GM21529 (cell line): Measurements from ENCODE around the gene CSNK1G3.

Experiments
- ATAC-seq: cut with Tn5 transposase; IDR thresholded peaks from one replicate; pipeline ENCODE4 v1.9.1; 2021; ENCODE audit not compliant: unreplicated experiment

CSNK1G3 gene

DNA sequence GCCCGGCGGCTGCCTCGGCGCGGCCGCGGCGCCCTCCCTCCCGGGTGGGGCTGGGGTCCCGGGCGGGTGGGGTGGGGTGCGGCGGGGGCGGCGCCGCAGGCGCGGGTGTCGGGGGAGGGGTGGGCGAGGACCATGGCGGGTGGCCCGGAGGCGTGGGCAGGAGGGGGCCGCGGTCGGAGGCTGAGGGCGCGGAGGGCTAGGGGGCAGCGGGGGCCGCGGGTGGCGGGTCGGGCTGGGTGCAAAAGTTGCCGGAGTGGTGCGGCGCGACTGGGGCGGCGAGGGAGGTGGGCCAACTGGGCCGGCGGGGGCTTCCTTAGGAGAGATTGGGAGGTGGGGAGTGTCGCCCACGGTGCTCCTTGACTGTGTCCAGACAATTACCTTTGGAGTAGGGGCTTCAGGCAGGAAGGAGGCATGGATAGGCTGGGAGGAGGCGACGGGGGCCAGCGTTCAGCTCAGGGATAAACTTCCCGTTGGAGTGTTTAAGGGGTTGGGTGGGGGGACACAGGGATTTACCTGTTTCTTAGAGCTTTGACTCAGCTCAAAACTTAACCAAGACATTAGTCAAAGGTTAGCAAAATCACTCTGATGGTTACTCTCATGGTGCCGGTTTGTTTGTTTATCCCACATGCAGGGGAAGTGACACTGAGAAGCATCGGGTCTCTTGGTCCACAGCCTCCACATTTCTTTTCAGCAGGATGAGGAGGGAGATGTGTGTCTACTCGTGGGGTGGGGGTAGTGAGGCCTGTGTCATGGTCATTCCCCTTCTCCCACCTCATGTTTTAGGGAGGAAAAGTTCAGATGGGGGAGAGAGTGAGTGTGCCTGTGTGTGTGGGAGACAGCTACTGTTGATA is 859 bp downstream of the CSNK1G3 start:
- ATAC-seq, result peak; percentile 23

DNA sequence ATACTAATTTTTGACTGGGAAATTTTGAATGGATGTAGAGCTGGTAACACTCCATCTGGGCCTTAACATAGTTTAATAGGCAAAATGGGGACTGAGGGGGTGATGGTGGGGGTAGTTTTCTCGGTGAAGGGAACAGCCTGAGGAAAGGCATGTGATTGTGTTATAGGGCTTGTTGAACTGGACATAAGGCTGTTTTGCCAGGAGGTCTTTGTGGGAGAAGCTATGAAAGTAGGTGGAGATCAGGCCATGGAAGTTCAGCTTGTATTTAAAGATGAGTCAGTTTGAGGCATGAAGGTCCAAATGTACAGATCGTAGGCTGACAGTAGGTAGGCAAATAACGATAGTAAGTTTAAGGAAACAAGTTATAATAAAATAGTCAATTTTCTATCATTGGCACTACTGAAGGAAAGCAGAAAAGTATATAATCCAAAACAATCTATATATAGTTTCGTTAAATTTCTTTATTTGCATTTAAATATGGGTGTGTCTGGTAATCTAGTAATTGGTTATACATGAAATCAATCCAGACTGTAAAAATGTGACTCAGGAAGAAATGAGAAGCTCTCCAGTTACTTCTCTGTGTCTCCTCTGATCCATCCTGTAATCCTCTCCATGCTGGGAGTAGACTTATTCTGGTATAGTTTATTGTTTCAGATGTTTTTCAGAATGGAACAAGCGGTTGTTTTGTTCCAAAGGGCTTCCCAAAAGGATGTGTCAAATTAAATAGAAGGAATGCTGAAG is 2.8 kb downstream of the CSNK1G3 start:
- ATAC-seq, result no peak

DNA sequence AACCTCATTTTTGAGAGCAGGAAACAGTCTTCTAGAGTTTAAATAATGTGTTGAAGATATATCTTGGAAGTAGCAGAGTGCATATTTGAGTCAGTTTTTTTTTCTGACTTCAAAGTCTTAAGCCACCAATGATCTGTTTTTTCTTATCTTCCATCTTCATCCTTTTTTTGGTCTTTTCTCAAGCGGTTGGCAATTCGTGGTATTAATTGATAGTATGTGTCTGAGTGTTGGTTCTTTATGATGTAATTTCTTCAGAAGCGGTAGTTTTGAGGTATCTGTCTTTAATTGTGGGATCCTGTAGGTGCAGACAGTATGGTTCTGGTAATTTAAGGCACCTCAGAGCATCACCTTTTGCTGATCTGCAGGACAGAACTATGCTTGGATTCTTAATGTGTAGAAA is 3.9 kb downstream of the CSNK1G3 start:
- no peak for ATAC-seq

DNA sequence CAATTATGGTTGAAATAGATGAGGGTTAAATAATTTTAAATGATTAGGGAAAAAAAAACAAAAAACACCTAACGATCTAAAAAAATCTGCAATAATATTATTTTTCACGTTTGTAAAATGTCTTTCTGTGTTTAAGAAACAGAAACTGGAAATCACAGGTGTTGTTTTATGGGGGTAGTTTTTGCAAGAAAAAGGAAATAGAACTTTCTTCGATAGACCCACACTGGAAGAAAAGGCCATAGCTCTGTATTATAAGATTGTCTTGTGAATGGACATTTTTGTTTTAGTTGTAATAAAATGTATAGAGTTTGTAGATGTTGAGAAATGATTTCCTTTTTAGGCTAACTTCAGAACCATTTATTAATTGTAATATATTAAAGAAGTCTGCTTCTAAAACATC is 5.5 kb downstream of the CSNK1G3 start:
- ATAC-seq, result no peak

DNA sequence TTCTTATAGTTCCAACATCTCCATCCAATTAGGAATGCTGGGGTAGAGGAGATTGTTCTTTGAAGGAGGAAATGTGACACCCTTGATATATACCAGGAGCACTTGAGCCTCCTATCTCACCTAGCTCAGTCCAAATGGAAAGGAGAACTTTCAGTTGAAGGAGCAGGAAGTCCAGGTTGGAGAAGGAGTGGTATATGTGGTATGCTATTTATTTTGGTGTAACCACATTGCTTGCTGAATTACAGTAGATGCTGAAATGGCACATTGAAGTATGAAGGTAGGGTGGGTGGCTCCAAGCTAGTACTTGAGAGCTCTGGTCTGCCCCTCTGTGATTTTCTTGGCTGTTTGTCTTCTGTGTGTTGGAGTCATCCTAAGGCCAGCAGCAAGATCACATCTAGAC is 6.1 kb downstream of the CSNK1G3 start:
- peak; percentile 39 for ATAC-seq

DNA sequence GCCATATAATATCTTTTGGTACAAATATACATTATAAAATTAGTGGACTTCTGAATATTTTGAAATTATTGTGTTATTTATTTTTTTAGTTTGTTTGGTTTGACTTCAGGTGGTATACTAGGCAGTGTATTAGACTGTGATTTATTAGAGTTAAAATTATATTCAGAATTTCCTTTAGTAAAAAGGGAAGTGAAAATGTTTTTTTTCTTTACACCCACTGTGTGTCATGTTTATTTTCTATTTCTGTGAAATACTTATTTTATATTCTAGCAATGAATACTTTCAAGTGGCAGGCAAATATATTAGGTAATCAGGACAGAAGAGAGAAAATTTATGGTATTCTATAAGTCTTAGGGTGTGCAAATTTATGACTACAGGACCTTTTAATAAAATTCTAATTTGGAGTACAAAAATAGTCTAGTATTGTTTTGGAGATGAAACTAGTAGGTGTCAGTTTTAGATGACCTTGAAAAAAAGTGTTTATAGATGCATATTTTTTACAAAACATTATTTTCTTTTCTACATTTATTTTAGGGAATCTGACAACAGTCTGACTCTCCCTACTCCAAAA is 8.8 kb downstream of the CSNK1G3 start:
- peak; percentile 62 for ATAC-seq

DNA sequence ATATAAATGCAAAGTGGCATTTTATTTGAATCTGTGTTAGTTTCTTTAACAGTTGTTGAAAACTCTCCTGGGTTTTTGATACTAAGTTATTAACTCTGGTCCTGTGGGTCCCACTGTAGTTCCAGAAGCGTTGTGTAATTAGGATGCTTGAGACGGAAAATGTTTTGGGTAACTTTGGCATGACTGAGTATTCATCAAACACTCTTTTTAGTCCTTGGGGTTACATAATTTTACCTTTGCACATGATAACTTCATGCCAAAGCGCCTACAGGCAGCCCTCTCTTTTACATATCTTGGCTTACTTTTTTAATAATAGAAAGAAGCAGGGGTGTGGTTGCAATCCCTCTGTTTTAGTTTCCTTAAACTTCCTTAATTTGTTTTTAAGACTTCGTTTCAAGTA is 12.2 kb downstream of the CSNK1G3 start:
- no peak for ATAC-seq

DNA sequence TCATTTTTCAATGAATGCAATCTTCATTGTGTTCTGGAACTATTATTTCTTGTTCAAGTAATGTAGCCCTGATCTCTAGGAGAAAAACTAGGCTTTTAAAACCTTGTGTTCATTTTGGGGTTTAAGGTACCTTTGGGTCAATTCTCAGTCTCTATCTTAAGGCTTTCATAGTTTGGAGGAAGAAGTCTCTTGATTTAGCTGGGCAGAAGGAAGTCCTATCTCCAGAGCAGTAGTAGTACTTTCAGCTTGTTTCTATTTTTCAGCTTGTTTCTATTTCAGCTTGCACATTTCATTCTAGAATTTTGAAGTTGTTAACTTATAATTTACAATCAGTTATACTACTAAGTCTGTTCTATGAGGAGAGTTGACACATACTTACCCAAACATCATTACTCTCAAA is 15.2 kb downstream of the CSNK1G3 start:
- no peak for ATAC-seq

DNA sequence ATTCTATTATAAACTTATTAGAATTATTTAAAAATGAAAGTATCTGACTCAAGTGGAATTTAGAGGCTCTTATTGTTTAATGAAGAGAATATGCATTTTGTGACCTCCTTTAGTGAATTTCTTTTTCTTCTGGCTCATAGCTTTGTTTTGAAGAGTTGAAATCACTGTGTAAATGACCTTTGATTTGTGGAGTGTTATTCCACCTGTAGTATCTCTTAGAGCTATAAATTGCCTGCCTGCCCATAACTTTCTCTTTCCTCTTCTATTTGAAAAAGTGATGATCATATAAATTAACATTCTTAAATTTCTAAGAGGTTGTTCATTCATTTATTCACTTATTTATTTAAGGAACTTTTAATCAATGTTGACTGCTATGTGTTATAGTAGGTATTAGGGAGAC is 16.1 kb downstream of the CSNK1G3 start:
- ATAC-seq, result no peak

DNA sequence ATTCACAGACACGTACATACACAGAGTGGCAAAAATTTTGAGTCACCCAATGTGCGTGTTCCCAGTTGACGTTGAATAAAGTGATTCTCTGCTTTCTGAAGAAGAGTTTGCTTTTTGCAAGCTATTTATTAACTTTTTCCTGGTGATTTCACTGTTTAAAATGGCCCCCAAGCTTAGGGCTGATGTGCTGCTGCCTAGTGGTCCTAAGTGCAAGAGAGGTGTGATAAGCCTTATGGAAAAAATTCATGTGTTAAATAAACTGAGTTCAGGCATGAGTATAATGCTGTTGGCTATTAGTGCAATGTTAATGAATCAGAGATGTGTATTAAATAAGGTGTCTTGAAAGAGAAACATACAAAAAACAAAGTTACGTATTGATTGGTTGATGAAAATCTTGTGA is 16.9 kb downstream of the CSNK1G3 start:
- no peak for ATAC-seq

DNA sequence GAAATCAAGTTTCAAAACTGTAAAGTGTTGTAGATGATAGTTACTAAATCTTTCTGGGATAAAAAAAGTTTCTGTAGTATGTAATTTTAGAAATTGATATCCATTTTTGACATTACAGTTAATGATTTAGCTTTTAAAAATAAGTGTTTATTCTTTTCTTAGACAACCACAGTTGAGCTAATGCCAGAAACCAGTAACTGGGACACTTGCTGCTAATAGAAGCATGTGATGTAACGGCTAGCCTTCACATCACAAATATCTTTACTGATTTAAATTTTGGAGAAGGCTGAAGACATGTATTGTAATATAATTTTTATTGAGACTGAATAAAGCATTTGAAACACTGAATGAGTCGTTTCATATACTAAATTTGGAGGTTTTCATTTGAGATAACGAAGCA is 18.8 kb downstream of the CSNK1G3 start:
- ATAC-seq, result no peak

DNA sequence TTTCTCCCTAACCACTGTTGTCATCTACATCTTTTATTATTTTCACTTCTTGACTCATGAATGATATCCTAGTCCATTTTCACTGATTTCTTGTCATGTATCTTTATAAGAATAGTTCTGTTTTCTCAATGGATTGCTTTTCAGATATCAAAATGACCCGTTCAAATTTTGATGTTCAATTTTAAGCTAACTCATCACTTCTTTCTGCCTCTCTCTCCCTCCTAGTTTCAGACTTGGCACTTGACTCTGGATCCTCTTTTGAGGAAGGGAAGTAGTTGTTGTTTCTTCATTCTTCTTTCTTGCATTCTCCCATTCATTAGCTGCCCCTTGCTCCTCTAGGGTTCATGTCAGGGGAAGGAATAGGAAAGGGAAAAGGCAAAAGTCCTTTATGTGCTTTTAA is 23.7 kb downstream of the CSNK1G3 start:
- ATAC-seq, result no peak

DNA sequence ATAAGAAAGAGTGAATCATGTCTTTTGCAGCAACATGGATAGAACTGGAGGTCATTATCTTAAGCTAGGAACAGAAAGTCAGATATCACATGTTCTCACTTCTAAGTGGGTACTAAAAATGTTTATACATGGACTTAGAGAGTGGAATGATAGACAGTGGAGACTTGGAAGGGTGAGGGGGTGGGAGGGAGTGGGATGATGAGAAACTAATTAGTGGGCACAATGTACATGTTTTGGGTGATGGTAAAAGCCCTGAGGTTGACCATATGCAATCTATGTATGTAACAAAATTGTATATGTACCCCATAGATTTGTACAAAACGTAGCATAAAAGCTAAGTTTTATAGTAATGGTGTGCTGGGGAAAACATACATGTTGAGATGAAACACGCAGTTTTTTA is 25.3 kb downstream of the CSNK1G3 start:
- ATAC-seq, result no peak

DNA sequence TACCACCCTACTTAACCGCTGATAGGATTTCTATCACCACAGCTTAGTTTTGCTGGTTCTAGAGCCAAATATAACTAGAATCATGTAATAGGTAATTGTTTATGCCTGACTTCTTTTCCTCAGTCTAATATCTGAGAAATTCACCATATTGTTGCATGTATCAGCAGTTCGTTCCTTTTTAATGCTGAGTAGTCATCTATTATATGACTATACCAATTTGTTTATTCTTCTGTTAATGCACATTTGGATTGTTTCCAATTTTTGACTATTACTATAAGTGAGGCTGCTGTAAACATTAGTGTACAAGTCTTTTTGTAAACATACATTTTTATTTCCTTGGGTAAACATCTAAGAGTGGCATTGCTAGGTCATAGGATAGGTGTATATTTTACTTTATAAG is 25.9 kb downstream of the CSNK1G3 start:
- no peak for ATAC-seq

DNA sequence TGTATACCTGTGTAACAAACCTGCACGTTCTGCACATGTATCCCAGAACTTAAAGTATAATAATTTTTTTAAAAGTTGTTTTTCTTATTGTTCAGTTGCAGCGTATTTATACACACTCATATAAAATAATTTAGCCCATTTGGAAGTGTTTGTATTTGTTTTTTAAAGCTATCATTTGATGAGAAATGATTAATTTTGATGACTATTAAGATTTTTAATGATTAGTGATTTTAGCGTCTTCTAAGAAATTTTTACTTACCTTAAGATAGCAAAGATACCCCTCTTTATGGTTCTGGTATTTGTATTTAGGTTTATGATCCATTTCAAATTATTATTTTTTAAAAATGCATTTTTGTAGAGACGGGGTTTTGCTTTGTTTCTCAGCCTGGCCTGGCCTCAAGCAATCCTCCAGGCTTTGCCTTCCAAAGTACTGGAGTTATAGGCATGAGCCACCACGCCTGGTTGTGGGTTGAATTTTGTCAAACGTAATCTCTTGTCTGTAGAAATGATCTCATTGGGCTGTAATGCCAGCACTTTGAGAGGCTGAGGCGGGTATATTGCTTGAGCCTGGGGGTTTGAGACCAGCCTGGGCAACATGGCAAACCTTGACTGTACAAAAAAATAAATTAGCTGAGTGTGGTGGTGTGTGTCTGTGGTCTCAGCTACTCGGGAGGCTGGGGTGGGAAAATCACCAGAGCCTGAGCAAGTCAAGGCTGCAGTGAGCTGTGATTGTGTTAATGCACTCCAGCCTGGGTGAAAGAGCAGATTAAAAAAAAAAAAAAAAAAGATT is 26.9 kb downstream of the CSNK1G3 start:
- no peak for ATAC-seq

DNA sequence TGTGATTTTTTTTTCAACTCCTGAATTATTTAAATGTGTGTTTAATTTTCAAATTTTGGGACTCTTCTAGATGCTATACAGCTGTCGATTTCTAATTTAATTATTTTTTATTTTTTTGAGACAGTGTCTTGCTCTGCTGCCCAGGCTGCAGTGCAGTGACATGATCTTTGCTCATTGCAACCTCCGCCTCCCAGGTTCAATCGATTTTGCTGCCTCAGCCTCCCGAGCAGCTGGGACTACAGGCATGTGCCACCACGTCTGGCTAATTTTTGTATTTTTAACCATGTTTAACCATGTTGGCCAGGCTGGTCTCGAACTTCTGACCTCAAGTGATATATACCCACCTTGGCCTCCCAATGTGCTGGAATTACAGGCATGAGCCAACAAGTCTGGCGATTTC is 28.6 kb downstream of the CSNK1G3 start:
- ATAC-seq, result no peak

DNA sequence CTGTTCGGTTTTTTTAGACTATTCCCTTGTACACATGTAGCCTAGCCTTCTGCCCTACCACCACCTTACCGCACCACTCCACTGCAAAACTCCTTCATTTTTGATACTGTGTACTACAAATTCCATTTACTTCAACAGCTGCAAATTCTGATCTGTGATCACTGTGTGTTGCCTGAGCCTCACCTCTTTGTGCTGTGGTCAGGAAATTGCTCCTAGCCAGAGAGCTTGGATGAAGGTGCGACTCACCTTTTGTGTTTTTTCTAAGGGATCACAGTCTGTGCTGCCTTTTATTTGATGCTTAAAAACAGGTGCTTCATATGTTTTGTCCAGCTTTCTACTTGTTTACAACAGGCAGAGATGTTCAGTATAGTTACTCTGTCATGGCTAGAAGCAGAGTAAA is 31.5 kb downstream of the CSNK1G3 start:
- no peak for ATAC-seq

DNA sequence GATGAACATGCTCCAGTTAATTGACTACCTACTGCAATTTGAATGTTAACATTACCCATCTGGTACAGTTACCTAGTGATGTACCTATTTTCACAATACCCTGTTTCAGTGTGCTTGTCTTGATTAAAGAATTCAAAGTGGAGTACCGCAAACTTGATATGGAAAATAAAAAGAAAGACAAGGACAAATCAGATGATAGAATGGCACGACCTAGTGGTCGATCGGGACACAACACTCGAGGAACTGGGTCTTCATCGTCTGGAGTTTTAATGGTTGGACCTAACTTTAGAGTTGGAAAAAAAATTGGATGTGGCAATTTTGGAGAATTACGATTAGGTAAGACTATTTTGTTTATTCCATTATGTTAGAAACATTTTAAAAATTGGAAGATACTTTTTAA is 33.5 kb downstream of the CSNK1G3 start:
- ATAC-seq, result no peak

DNA sequence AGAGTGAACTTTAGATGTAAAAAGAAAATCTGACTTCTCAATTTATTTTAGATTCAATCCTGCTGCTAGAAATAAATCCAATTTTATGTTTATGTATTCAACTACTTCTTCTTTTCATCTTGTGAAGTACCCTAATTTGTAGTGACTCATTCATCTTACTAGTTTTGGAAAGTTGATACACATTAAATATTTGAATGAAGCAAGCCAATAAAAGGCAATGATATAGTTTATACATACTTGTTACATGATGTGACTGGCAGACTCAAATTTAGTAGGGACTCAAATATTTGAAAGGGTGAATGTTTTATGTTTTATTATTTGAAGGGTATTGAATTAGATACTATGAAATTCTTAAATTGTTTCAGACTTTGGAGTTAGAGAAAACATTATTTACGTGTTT is 34.7 kb downstream of the CSNK1G3 start:
- no peak for ATAC-seq

DNA sequence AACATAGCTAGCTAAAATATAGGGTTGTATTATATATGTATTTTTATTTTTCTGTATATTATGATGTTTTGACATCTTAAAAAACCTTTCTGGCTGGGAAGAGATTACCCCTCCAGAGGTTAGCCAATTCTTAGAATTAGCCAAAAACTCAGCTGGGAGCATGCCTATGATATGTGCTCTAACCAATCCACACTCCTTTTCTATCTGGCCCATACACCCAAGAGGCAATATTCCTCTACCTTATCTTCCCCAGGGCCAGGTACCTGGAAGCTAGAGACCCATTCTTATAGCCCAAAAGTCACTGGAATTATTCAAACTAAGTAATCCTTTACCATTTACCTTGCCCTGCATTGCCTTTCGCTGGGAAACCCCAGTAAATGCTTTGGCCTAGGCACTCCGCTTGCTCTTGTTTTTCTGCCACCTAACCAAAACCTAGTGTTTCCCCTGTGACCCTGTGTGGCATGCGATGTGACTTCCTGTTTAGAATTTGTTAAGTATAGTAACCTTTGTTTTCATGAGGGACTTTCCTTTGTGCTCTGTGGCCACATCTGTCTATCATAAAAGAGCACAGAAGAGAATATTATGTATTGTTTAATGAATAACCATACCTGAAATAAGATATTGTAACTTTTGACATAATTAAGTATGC is 37.4 kb downstream of the CSNK1G3 start:
- peak; percentile 99 for ATAC-seq

DNA sequence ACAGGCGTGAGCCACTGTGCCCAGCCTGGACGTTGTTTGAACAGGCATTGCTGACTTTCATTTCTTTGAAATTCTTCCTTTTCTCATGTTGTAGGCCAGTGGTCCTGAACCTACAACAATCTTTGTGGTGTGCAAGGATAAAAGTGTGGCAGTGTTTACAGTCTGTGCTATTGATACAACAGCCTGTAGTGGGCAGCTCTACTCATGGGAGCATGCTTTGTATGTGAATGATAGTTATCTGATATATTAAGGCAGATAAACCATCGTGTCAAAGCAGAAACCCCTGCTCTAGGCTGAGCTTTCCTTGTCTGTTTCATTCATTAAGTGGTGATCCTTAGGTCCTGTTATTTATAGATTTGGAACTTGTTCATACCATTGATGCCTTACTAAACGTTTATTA is 42.6 kb downstream of the CSNK1G3 start:
- ATAC-seq, result no peak
